Liver (tissue), 9 donors: ENCODE measurements around the gene GINM1. TPM values are rescaled to one million over a fixed set of nuclear protein-coding genes. Genes with fewer than 3 reads are reported as not detected.

ENCODE experiments used
- DNase-seq: peaks from one replicate; pipeline ENCODE4 v3.0.0-alpha.2; 2017; ENCODE audit warnings: low spot score
- H3K27ac ChIP-seq, 2 donors: one replicate each; pipeline ENCODE4 v1.7.0; 2013; ENCODE audit warnings: inconsistent platforms in 2 of 2, low read length in 2 of 2, control low read depth in 1 of 2, low read depth in 1 of 2, mild to moderate bottlenecking in 1 of 2
- H3K27me3 ChIP-seq, 4 donors: one replicate each; pipeline versions ENCODE4 v1.6.1 to v1.7.0; 2013; ENCODE audit warnings: low read length in 3 of 4, inconsistent platforms in 1 of 4, mild to moderate bottlenecking in 1 of 4, moderate library complexity in 1 of 4; ENCODE audit not compliant: control insufficient read depth in 4 of 4, insufficient read depth in 4 of 4
- H3K36me3 ChIP-seq, 4 donors: one replicate each; pipeline versions ENCODE4 v1.6.1 to v1.7.0; 2013; ENCODE audit warnings: low read length in 3 of 4, mild to moderate bottlenecking in 3 of 4, low read depth in 1 of 4, moderate library complexity in 1 of 4; ENCODE audit not compliant: control insufficient read depth in 4 of 4, insufficient read depth in 3 of 4
- H3K4me1 ChIP-seq, 4 donors: one replicate each; pipeline versions ENCODE4 v1.6.1 to v1.7.0; 2013; ENCODE audit warnings: low read length in 3 of 4, mild to moderate bottlenecking in 3 of 4, moderate library complexity in 1 of 4; ENCODE audit not compliant: control insufficient read depth in 4 of 4, insufficient read depth in 4 of 4
- H3K4me3 ChIP-seq, 3 donors: one replicate each; pipeline versions ENCODE4 v1.6.1 to v1.7.0; 2013; ENCODE audit warnings: low read length in 3 of 3, control low read depth in 1 of 3, low read depth in 1 of 3, mild to moderate bottlenecking in 1 of 3
- H3K9ac ChIP-seq, 2 donors: one replicate each; pipeline ENCODE4 v1.7.0; 2013; ENCODE audit warnings: low read length in 2 of 2, mild to moderate bottlenecking in 2 of 2, moderate library complexity in 2 of 2, control low read depth in 1 of 2, low read depth in 1 of 2
- H3K9me3 ChIP-seq, 4 donors: one replicate each; pipeline versions ENCODE4 v1.6.1 to v1.7.0; 2013; ENCODE audit warnings: low read length in 3 of 4; ENCODE audit not compliant: control insufficient read depth in 4 of 4
- EGR1 ChIP-seq, 2 donors: IDR thresholded peaks; 2 replicates each; pipeline ENCODE4 v1.6.1; 2016 to 2018; ENCODE audit warnings: antibody characterized with exemption in 2 of 2, low read depth in 2 of 2
- FOXA1 ChIP-seq: IDR thresholded peaks from 2 replicates; pipeline ENCODE4 v1.6.1; 2016; ENCODE audit warnings: antibody characterized with exemption
- GABPA ChIP-seq, 2 donors: IDR thresholded peaks in 1 of 2; conservative IDR thresholded peaks in 1 of 2; 2 replicates each; pipeline ENCODE4 v1.6.1; 2016; ENCODE audit warnings: antibody characterized with exemption in 2 of 2, mild to moderate bottlenecking in 1 of 2, moderate library complexity in 1 of 2
- HNF4A ChIP-seq, 2 donors: conservative IDR thresholded peaks; 2 replicates each; pipeline ENCODE4 v1.6.1; 2016; ENCODE audit warnings: antibody characterized with exemption in 2 of 2, mild to moderate bottlenecking in 2 of 2
- HNF4G ChIP-seq: IDR thresholded peaks from 2 replicates; pipeline ENCODE4 v1.6.1; 2016; ENCODE audit warnings: antibody characterized with exemption
- NR2F2 ChIP-seq: IDR thresholded peaks from 2 replicates; pipeline ENCODE4 v1.6.1; 2016; ENCODE audit warnings: antibody characterized with exemption
- RAD21 ChIP-seq, 2 donors: IDR thresholded peaks; 2 replicates each; pipeline ENCODE4 v1.6.1; 2016; ENCODE audit warnings: antibody characterized with exemption in 2 of 2, mild to moderate bottlenecking in 2 of 2
- RXRA ChIP-seq, 2 donors: IDR thresholded peaks; 2 replicates each; pipeline ENCODE4 v1.6.1; 2017 to 2018; ENCODE audit warnings: antibody characterized with exemption in 2 of 2, mild to moderate bottlenecking in 1 of 2
- TAF1 ChIP-seq: conservative IDR thresholded peaks from 2 replicates; pipeline ENCODE4 v1.6.1; 2016; ENCODE audit warnings: antibody characterized with exemption, mild to moderate bottlenecking
- YY1 ChIP-seq: IDR thresholded peaks from 2 replicates; pipeline ENCODE4 v1.6.1; 2016; ENCODE audit warnings: antibody characterized with exemption, mild to moderate bottlenecking
- ZBTB33 ChIP-seq: IDR thresholded peaks from 2 replicates; pipeline ENCODE4 v1.6.1; 2016; ENCODE audit warnings: antibody characterized with exemption
- WGBS: extraction: QIAGEN DNeasy Blood & Tissue Kit; methylation state at CpG from one replicate; pipeline ENCODE4 v1.1.7; 2013; 5-methylcytosine and 5-hydroxymethylcytosine counted together
- polyA plus RNA-seq, 2 donors: library from polyadenylated mRNA; stranded (reverse) in 1 of 2; unstranded in 1 of 2; fragments of 200-250 nt in 1 of 2; fragments of >200 nt in 1 of 2; fragmentation: Nextera tagmentation in 1 of 2; extraction: Ambion mirVana in 1 of 2; gene quantifications; one replicate each; pipeline versions ENCODE4 v1.2.1 to v1.2.3, GENCODE V29; 2013 to 2015
- total RNA-seq, 2 donors: library from RNA; depleted of rRNA; stranded (reverse); fragments of >200 nt; gene quantifications; one replicate each; pipeline ENCODE4 v1.2.3, GENCODE V29; 2014
- TF ChIP-seq, protein P1 (sequence below): fragments of 150-350 bp; IDR thresholded peaks from 2 replicates; pipeline ENCODE4 v1.5.1; 2017; ENCODE audit warnings: improper control_type of control experiment, low read depth, low read length; ENCODE audit not compliant: missing input control
- TF ChIP-seq, protein P2 (sequence below): IDR thresholded peaks from 2 replicates; pipeline ENCODE4 v1.6.1; 2016; ENCODE audit warnings: antibody characterized with exemption
- donor health status: healthy.
- donor health status: healthy.
- donor health status: healthy.
- donor health status: healthy.
- donor health status: healthy.

GINM1 gene
- total and polyA plus RNA-seq, 4 donors = 20.1 to 30.2 (median 21.9) TPM

DNA sequence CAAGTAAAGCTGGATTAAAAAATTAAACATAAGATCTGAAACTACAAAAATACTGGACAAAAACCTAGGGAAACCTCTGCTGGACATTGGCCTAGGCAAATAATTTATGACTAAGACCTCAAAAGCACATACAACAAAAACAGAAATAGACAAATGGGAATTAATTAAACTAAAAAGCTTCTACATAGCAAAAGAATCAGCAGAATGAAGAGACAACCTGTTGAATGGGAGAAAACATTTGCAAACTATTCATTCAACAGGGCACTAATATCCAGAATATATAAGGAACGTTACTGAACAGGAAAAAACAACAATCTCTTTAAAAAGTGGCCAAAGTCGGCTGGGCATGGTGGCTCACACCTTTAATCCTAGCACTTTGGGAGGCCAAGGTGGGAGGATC, 6.8 kb upstream of the GINM1 start:
- Histone ChIP-seq H3K36me3 (no peaks in the 10 kb centered on the region), H3K27me3 (no peaks in the 10 kb centered on the region), H3K27ac (no peak overlapping the region), H3K9me3 (no peaks in the 10 kb centered on the region), H3K9ac (no peak overlapping the region), H3K4me1 (no peaks in the 10 kb centered on the region), H3K4me3 (no peak overlapping the region)
- no peak for DNase-seq
- WGBS = 73% methylated on average over 2 of the region's 2 CpGs
- TF ChIP-seq HNF4G (no peak), GABPA (IDR thresholded peaks at IDR 0.05 in 1 of 2, conservative IDR thresholded peaks at IDR 0.05 in 1 of 2) (no peak)

DNA sequence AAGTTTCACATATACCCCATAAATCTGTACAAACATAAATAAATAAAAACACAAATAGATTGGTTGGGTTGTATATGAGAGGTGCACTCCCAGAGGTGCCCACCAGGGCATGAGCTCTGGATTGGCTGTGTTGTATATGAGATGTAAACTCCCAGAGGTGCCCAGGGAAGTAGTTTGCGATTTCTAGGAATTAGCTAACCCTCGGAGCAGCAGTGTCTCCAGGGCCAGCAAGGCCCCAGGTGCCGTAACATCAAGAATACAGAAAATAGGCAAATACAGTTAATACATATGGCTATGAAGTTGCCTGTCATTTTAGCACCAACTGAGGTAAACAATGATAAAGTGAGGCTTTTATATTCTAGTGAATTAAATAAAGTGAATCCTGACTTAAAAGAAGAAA, 5.4 kb upstream of the GINM1 start:
- no peaks in the 10 kb centered on the region for H3K36me3 ChIP-seq
- H3K4me1 ChIP-seq = peaks cover 0 to 5% (median 3%) of the 10 kb centered on the region in 4 donors
- no peak overlapping the region for H3K4me3 ChIP-seq
- no peak for DNase-seq
- WGBS = 71% methylated on average over 3 of the region's 3 CpGs
- no peak overlapping the region for H3K9ac ChIP-seq
- no peak overlapping the region for H3K27ac ChIP-seq
- H3K27me3 ChIP-seq = no peaks in the 10 kb centered on the region
- no peak for TF ChIP-seq ZBTB33
- TF ChIP-seq, protein P1, sequence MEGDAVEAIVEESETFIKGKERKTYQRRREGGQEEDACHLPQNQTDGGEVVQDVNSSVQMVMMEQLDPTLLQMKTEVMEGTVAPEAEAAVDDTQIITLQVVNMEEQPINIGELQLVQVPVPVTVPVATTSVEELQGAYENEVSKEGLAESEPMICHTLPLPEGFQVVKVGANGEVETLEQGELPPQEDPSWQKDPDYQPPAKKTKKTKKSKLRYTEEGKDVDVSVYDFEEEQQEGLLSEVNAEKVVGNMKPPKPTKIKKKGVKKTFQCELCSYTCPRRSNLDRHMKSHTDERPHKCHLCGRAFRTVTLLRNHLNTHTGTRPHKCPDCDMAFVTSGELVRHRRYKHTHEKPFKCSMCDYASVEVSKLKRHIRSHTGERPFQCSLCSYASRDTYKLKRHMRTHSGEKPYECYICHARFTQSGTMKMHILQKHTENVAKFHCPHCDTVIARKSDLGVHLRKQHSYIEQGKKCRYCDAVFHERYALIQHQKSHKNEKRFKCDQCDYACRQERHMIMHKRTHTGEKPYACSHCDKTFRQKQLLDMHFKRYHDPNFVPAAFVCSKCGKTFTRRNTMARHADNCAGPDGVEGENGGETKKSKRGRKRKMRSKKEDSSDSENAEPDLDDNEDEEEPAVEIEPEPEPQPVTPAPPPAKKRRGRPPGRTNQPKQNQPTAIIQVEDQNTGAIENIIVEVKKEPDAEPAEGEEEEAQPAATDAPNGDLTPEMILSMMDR = peak; percentile 34
- TF ChIP-seq RAD21 (IDR thresholded peaks at IDR 0.05) = peak in 1 of 2 donors; percentile 12
- no peaks in the 10 kb centered on the region for H3K9me3 ChIP-seq

- Histone ChIP-seq H3K27ac (no peak overlapping the region), H3K27me3 (no peaks in the 10 kb centered on the region)
- no peak for DNase-seq
Observed at GRCh38 chr6:149563203-149563927, 2.8 kb upstream of the GINM1 start.

More at GRCh38 chr6:149563203-149563927, 2.8 kb upstream of the GINM1 start:
- TF ChIP-seq NR2F2 (no peak), HNF4A (conservative IDR thresholded peaks at IDR 0.05) (no peak), ZBTB33 (no peak), FOXA1 (no peak), RXRA (IDR thresholded peaks at IDR 0.05) (no peak), GABPA (IDR thresholded peaks at IDR 0.05 in 1 of 2, conservative IDR thresholded peaks at IDR 0.05 in 1 of 2) (no peak), YY1 (no peak), HNF4G (no peak), TAF1 (no peak), EGR1 (IDR thresholded peaks at IDR 0.05; ENCODE audit: low read depth in 2 of 2) (no peak), RAD21 (IDR thresholded peaks at IDR 0.05) (no peak)
- TF ChIP-seq, protein P2, sequence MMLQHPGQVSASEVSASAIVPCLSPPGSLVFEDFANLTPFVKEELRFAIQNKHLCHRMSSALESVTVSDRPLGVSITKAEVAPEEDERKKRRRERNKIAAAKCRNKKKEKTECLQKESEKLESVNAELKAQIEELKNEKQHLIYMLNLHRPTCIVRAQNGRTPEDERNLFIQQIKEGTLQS = no peak
- WGBS = 90% methylated on average over 5 of the region's 5 CpGs
- no peak overlapping the region for H3K4me3 ChIP-seq
- H3K4me1 ChIP-seq = peaks cover 2 to 16% (median 9%) of the 10 kb centered on the region in 4 donors
- H3K9ac ChIP-seq = no peak overlapping the region
- no peaks in the 10 kb centered on the region for H3K9me3 ChIP-seq
- no peaks in the 10 kb centered on the region for H3K36me3 ChIP-seq
